ENCODE results near the gene NAGS. TPM values are rescaled to one million over a fixed set of nuclear protein-coding genes. Genes with fewer than 3 reads are reported as not detected.

Gene NAGS
- total RNA-seq, 1 experiment from 2014 or later = 1.6 TPM

DNA sequence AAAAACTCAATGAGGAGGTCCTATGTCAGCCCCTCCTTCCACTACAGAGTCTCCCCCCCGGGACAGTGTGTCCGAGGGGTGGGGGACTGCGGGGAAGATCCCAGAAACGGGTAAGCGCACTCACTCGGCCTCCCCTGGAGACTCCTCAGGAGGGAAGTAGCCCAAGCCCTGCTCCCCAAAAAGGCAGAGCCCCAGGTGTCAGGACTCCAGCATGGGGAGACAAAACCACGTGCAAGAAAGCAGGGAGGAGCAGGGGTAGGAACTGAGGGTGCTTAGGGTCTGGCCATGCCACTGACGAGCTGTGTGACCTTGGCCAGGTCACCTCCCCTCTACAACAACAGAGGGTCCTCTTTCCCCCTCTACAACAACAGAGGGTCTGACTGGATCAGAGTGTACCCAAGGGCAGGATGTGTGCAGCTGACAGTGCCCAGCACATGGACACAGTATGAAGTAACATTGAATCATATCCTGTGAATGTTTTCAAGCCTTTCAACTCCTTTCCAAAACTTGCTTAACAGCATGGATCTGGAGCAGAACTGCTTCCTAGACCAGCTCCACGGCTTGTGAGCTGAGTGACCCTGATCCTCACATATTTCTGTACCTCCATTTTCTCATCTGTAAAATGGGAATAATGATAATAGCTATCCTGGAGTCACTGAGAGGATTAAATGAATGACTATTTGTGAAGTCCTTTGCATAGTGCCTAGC is 2.1 kb upstream of the NAGS start:
- Mint-ChIP-seq H3K27me3 (ENCODE audit: insufficient read depth, unreplicated experiment) (no peaks in the 10 kb centered on the region), H3K9me3 (ENCODE audit: unreplicated experiment) (no peaks in the 10 kb centered on the region), H3K4me3 (ENCODE audit: unreplicated experiment) (no peak overlapping the region), H3K36me3 (ENCODE audit: insufficient read depth, unreplicated experiment) (peaks cover 5% of the 10 kb centered on the region), H3K27ac (ENCODE audit: low read depth, unreplicated experiment) (peak overlapping the region; percentile 41), H3K4me1 (ENCODE audit: insufficient read depth, unreplicated experiment) (peaks cover 14% of the 10 kb centered on the region)
- TF ChIP-seq, protein P1, sequence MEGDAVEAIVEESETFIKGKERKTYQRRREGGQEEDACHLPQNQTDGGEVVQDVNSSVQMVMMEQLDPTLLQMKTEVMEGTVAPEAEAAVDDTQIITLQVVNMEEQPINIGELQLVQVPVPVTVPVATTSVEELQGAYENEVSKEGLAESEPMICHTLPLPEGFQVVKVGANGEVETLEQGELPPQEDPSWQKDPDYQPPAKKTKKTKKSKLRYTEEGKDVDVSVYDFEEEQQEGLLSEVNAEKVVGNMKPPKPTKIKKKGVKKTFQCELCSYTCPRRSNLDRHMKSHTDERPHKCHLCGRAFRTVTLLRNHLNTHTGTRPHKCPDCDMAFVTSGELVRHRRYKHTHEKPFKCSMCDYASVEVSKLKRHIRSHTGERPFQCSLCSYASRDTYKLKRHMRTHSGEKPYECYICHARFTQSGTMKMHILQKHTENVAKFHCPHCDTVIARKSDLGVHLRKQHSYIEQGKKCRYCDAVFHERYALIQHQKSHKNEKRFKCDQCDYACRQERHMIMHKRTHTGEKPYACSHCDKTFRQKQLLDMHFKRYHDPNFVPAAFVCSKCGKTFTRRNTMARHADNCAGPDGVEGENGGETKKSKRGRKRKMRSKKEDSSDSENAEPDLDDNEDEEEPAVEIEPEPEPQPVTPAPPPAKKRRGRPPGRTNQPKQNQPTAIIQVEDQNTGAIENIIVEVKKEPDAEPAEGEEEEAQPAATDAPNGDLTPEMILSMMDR (IDR thresholded peaks at IDR 0.05; ENCODE audit: unreplicated experiment) = no peak
- CTCF ChIA-PET = interaction anchor here (1.0 to 1.8 kb wide), 4 partner anchors 9 to 124 kb away, joined by 3 to 5 read pairs (median 4); no protein-coding TSS in a partner anchor
- intact Hi-C loops (cut with micrococcal nuclease) = no loop called here
- POLR2A ChIA-PET = interaction anchor here (0.5 kb wide), 1 partner anchor 80 kb away, joined by 3 read pairs; no protein-coding TSS in a partner anchor
- peak; percentile 81 for DNase-seq (ENCODE audit: unreplicated experiment)
- TSS peak; percentile 20 for BruUV-seq (replicated peaks)

DNA sequence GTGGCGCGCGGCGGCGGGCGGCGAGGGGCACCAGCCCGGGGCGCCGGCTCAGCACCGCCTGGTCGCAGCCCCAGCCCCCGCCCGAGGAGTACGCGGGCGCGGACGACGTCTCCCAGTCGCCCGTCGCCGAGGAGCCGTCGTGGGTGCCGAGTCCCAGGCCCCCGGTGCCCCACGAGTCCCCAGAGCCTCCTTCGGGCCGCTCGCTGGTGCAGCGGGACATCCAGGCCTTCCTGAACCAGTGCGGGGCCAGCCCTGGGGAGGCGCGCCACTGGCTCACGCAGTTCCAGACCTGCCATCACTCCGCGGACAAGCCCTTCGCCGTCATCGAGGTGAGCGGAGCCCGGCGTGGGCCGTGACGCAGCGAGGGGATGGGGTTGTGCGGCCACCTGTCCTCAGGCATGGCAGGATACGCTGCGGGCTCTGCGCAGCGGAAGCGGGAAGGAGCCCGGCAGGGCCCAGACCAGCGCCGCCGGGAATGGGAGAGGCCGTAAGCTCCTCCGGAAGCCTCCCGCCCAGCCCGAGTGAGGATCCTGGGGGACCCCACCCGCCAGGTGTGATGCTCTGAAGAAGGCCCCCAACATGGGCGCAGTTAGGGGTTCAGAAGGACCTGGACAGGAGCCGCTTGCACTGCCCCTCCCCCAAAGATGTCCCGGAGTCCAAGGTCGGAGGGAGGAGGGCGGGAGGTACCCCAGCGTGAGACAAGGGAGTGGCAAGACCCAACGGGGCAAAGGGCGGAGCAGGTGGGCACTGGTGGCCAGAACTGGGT is 522 bp downstream of the NAGS start:
- Mint-ChIP-seq H3K36me3 (ENCODE audit: insufficient read depth, unreplicated experiment) (peaks cover 16% of the 10 kb centered on the region), H3K27me3 (ENCODE audit: insufficient read depth, unreplicated experiment) (no peaks in the 10 kb centered on the region), H3K4me3 (ENCODE audit: unreplicated experiment) (no peak overlapping the region), H3K27ac (ENCODE audit: low read depth, unreplicated experiment) (no peak overlapping the region), H3K9me3 (ENCODE audit: unreplicated experiment) (no peaks in the 10 kb centered on the region), H3K4me1 (ENCODE audit: insufficient read depth, unreplicated experiment) (peaks cover 14% of the 10 kb centered on the region)
- ChIA-PET POLR2A (no interaction called here), CTCF (interaction anchor here (0.6 to 1.3 kb wide), 3 partner anchors 10 to 152 kb away, joined by 3 read pairs; no protein-coding TSS in a partner anchor)
- intact Hi-C loops (cut with micrococcal nuclease) = no loop called here
- no peak for DNase-seq (ENCODE audit: unreplicated experiment)
- no TSS peak for BruUV-seq (replicated peaks)
- TF ChIP-seq, protein P1 (IDR thresholded peaks at IDR 0.05; ENCODE audit: unreplicated experiment) = no peak

DNA sequence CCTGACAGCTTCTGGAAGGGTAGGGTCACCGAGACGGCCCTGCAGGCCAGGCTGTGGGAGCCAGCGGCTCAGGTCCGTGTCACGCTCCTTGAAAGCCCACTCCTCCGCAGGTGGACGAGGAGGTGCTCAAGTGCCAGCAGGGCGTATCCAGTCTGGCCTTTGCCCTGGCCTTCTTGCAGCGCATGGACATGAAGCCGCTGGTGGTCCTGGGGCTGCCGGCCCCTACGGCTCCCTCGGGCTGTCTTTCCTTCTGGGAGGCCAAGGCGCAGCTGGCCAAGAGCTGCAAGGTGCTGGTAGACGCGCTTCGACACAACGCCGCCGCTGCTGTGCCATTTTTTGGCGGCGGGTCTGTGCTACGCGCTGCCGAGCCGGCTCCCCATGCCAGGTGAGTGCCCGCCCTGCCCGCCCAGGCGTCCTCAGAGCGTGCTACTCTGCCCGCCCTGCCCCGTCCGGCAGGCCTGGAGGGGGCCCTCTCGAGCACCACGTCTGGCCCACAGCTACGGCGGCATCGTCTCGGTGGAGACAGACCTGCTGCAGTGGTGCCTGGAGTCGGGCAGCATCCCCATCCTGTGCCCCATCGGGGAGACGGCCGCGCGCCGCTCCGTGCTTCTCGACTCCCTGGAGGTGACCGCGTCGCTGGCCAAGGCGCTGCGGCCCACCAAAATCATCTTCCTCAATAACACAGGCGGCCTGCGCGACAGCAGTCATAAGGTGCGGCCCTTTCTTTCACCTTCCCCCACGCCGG is 1.3 kb downstream of the NAGS start:
- Mint-ChIP-seq H3K36me3 (ENCODE audit: insufficient read depth, unreplicated experiment) (peaks cover 16% of the 10 kb centered on the region), H3K27ac (ENCODE audit: low read depth, unreplicated experiment) (peak overlapping the region; percentile 91), H3K27me3 (ENCODE audit: insufficient read depth, unreplicated experiment) (no peaks in the 10 kb centered on the region), H3K9me3 (ENCODE audit: unreplicated experiment) (no peaks in the 10 kb centered on the region), H3K4me3 (ENCODE audit: unreplicated experiment) (peak overlapping the region; percentile 85), H3K4me1 (ENCODE audit: insufficient read depth, unreplicated experiment) (peaks cover 14% of the 10 kb centered on the region)
- intact Hi-C loops (cut with micrococcal nuclease) = loop anchor here (2.0 kb wide), 2 partner anchors 35 to 65 kb away; partner anchors contain the start of gene G6PC3
- DNase-seq (ENCODE audit: unreplicated experiment) = no peak
- CTCF ChIA-PET = interaction anchor here (0.6 to 1.7 kb wide), 3 partner anchors 37 to 151 kb away, joined by 3 to 12 read pairs (median 3); no protein-coding TSS in a partner anchor
- POLR2A ChIA-PET = interaction anchor here (0.7 to 1.0 kb wide), 2 partner anchors 9 to 64 kb away, joined by 3 to 5 read pairs; partner anchors contain the start of gene TMEM101
- TF ChIP-seq, protein P1 (IDR thresholded peaks at IDR 0.05; ENCODE audit: unreplicated experiment) = no peak
- BruUV-seq (replicated peaks) = no TSS peak
